Stimulated activated CD4-positive, alpha-beta T cell treated with anti-CD3 and anti-CD28 coated beads, TNF-alpha, amount 100 ng/mL, for 1 hour (primary cell): ENCODE results near the gene APLP1.
"Not testable (repeated sequence)": the region's sequence is repeated elsewhere in the genome, so short reads cannot be mapped to it uniquely, and the experiment has no call there.

Source experiments
- DNase-seq, 3 donors: peaks; one replicate each; pipeline ENCODE4 v3.0.0-alpha.2; 2020; ENCODE audit warnings: low read depth in 3 of 3, low spot score in 1 of 3

APLP1 gene

GRCh38 chr19:35852029-35852780 is 16.2 kb upstream of the APLP1 start, which contains the start of gene NPHS1:
Gene NPHS1, minus strand, starts transcription at chr19:35852504. Its CDS starts 667 bp downstream, at chr19:35851837.
- DNase-seq, result no peak

GRCh38 chr19:35853038-35853756 is 15.2 kb upstream of the APLP1 start:
- no peak for DNase-seq

- peak in 1 of 3 donors; percentile 33 for DNase-seq
Observed at GRCh38 chr19:35856546-35857149, 11.7 kb upstream of the APLP1 start, which contains the start of gene KIRREL2. Gene KIRREL2, plus strand, starts transcription at chr19:35856911. Its CDS starts 209 bp downstream, at chr19:35857120.

DNA sequence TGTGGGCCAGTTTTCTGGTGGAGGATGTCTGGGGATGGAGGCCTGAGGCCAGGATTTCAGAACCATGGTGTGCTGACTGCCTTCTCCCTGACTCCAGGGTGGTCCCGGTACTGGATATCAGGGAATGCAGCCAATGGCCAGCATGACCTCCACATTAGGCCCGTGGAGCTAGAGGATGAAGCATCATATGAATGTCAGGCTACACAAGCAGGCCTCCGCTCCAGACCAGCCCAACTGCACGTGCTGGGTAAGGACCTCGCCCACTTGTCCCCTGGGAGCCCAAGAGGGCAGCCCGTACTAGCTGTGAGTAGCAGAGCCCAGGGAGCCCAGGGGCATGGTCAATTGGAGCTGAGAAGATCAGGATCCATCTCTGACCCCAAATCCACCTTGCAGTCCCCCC is 10.1 kb upstream of the APLP1 start:
- DNase-seq, result no peak

- no peak for DNase-seq
Observed at GRCh38 chr19:35859414-35859813, 9.0 kb upstream of the APLP1 start.

DNA sequence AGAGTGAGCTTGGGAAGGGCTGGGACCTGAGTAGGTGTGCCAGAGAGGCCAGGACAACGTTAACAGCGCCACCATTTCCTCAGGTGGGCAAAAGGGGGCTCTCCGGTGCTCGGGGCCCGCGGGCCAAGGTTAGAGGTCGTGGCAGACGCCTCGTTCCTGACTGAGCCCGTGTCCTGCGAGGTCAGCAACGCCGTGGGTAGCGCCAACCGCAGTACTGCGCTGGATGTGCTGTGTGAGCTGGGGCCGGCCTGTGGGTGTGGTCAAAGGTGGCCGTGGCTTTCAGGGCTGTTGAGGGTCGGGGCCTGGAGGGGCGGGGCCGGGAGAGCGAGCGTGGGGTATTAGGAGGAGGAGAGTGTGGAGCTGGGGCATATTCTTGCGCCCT is 7.9 kb upstream of the APLP1 start:
- DNase-seq, result no peak

- no peak for DNase-seq
Observed at GRCh38 chr19:35860818-35861639, 7.3 kb upstream of the APLP1 start.

DNA sequence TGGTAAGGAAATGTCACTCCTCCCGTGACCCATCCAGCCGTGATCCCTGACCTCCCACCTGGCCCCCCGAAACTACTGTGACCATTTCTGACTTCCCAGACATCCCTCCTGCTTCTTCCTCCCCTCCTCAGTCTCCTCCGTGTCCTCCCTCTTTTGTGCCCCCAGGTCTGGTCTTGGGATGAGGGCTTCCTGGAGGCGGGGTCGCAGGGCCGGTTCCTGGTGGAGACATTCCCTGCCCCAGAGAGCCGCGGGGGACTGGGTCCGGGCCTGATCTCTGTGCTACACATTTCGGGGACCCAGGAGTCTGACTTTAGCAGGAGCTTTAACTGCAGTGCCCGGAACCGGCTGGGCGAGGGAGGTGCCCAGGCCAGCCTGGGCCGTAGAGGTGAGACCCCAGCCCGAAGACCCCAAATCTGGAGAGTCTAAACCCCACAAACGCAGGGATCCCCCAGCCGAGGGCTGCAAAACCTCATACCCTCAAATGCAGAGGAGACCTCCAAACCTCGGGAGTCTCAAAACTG is 6.7 kb upstream of the APLP1 start:
- no peak for DNase-seq

DNA sequence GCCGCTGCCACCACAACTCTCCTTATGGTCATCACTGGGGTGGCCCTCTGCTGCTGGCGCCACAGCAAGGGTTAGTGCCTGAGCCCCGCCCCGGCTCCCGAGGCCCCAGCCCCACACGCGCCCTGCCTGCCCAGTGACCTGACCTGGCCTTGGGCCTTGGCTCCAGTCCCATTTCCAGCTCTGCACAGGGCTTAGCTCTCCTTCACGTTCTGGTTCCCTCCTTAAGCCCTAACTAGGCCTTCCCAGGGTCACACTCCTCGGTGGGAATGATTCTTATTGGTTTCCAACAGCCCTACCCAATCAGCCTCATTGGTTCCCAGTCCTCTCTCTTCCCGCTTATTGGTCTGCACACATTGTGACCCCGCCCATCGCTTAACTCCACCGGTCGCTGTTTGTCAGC is 5.8 kb upstream of the APLP1 start:
- no peak for DNase-seq

GRCh38 chr19:35863018-35863417 is 5.4 kb upstream of the APLP1 start:
- DNase-seq, result no peak

DNA sequence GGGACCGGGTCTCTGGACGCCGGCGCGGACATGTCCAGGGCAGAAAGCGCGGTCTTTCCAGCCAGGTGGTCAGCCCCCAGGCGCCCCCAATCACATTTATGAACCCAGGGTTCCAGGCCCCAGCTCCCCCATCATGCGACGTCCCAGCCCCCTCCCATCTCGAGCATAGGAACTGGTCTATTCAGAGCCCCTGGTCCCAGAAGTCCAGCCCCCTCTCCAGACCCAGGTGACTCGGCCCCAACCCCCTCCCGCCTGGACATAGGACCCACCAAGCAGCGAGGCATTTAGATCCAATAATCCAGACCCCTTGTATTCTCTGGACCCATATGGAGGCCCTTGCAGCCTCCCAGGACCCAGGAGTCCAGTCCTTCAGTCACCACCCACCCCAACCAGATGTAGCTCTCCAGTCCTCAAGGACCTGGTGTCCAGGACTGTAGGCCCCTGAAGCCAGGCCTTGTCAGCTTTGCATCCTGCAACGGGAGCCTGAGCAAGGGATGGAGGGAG is 501 bp downstream of the APLP1 start:
- DNase-seq, result no peak

- DNase-seq, result peak in 1 of 3 donors; percentile 67
Observed at GRCh38 chr19:35869327-35870123, 1.2 kb downstream of the APLP1 start.

GRCh38 chr19:35870124-35870736 is 1.9 kb downstream of the APLP1 start:
- DNase-seq, result not testable (repeated sequence)

- DNase-seq, result no peak
Observed at GRCh38 chr19:35870798-35871197, 2.4 kb downstream of the APLP1 start.

- DNase-seq, result no peak
Observed at GRCh38 chr19:35871611-35872010, 3.2 kb downstream of the APLP1 start.

GRCh38 chr19:35872180-35872579 is 3.8 kb downstream of the APLP1 start:
- DNase-seq, result no peak

GRCh38 chr19:35874392-35874930 is 6.1 kb downstream of the APLP1 start:
- DNase-seq, result no peak

GRCh38 chr19:35879068-35879467 is 10.7 kb downstream of the APLP1 start:
- DNase-seq, result no peak

- DNase-seq, result peak in 1 of 3 donors; percentile 61
Observed at GRCh38 chr19:35879770-35880317, 11.5 kb downstream of the APLP1 start.
